HCT116 (cell line): Measurements from ENCODE around the gene DCK. TPM values are rescaled to one million over a fixed set of nuclear protein-coding genes. Genes with fewer than 3 reads are reported as not detected.

Experiments used
- ATAC-seq: fragments of 200-7000 bp; cut with Tn5 transposase; 2 replicates; pipeline ENCODE4 v1.9.1; 2020; ENCODE audit warnings: mild to moderate bottlenecking, moderate library complexity
- BruUV-seq: library from RNA; stranded (reverse); fragments of 400-500 nt; replicated peaks from 2 replicates; lab custom pipeline; 2021; lab: Mats Ljungman, UMichigan
- CTCF ChIA-PET: fragments of 300-600 bp; sonication (Branson Sonifier 250); formaldehyde crosslinking; loops from one replicate; lab custom pipeline; 2021; ENCODE audit warnings: antibody characterized with exemption; lab: Charles Lee
- POLR2A ChIA-PET: fragments of 300-600, 350-600 bp; sonication (Branson Sonifier 250); formaldehyde crosslinking; loops from one replicate; lab custom pipeline; 2021; ENCODE audit warnings: antibody characterized with exemption; lab: Charles Lee
- RAD21 ChIA-PET, 2 experiments: fragments of 300-600 bp; sonication (Branson Sonifier 250); formaldehyde crosslinking; loops; one replicate each; lab custom pipeline; 2023; ENCODE audit warnings: low total read pairs in 2 of 2; ENCODE audit not compliant: uncharacterized antibody in 2 of 2, unreplicated experiment in 2 of 2, low non-redundant PET in 1 of 2; lab: Charles Lee
- DNase-seq: peaks from one replicate; pipeline ENCODE4 v3.0.0-alpha.2; 2010; ENCODE audit warnings: low read depth, low spot score
- H2AFZ ChIP-seq: fragments of 200-600 bp; shearing (Covaris generic), sonication (generic); 2 replicates; pipeline ENCODE4 v1.6.1; 2017; ENCODE audit warnings: low read depth, mixed run types, mixed read lengths, antibody characterized with exemption, low read length; ENCODE audit not compliant: poor library complexity, severe bottlenecking
- H3K27ac ChIP-seq: 2 replicates; pipeline ENCODE4 v1.5.1; 2012; ENCODE audit warnings: low read depth, low read length
- H3K27me3 ChIP-seq: fragments of 200-600 bp; sonication (generic); 2 replicates; pipeline ENCODE4 v1.6.1; 2016; ENCODE audit warnings: mixed run types, low read length, mixed read lengths; ENCODE audit not compliant: insufficient read depth
- H3K36me3 ChIP-seq, 2 experiments: fragments of 200-500 bp in 1 of 2; fragments of 200-600 bp in 1 of 2; sonication (Bioruptor generic) in 1 of 2; sonication (generic) in 1 of 2; 2 replicates each; pipeline versions ENCODE4 v1.5.1 to v1.6.1; 2014 to 2016; ENCODE audit warnings: low read length in 2 of 2, inconsistent platforms in 1 of 2, mixed read lengths in 1 of 2, mixed run types in 1 of 2; ENCODE audit not compliant: insufficient read depth in 2 of 2, control insufficient read depth in 1 of 2
- H3K4me1 ChIP-seq, 2 experiments: fragments of 200-600 bp in 1 of 2; sonication (generic) in 1 of 2; 2 replicates each; pipeline versions ENCODE4 v1.5.1 to v1.6.1; 2012 to 2017; ENCODE audit warnings: low read length in 2 of 2, inconsistent platforms in 1 of 2, mild to moderate bottlenecking in 1 of 2, mixed read lengths in 1 of 2, mixed run types in 1 of 2, moderate library complexity in 1 of 2; ENCODE audit not compliant: insufficient read depth in 2 of 2, control insufficient read depth in 1 of 2
- H3K4me2 ChIP-seq: fragments of 200-600 bp; sonication (generic); 2 replicates; pipeline ENCODE4 v1.6.1; 2017; ENCODE audit warnings: mixed run types, low read length, mixed read lengths
- H3K4me3 ChIP-seq, 2 experiments: fragments of 200-600 bp in 1 of 2; sonication (generic) in 1 of 2; replicated peaks in 1 of 2; 2 replicates each; pipeline ENCODE4 v1.5.1; 2011 to 2016; ENCODE audit warnings: low read length in 2 of 2, control low read depth in 1 of 2, low read depth in 1 of 2, mild to moderate bottlenecking in 1 of 2, mixed read lengths in 1 of 2, mixed run types in 1 of 2
- H3K79me2 ChIP-seq: fragments of 200-600 bp; sonication (generic); 2 replicates; pipeline ENCODE4 v1.6.1; 2017; ENCODE audit warnings: mild to moderate bottlenecking, mixed run types, low read length, moderate library complexity, mixed read lengths; ENCODE audit not compliant: insufficient read depth
- H3K9ac ChIP-seq: fragments of 200-600 bp; sonication (generic); 2 replicates; pipeline ENCODE4 v1.6.1; 2016; ENCODE audit warnings: low read length, mixed read lengths
- H3K9me2 ChIP-seq: fragments of 200-600 bp; sonication (generic), shearing (Covaris generic); 2 replicates; pipeline ENCODE4 v1.6.1; 2017; ENCODE audit warnings: mixed run types, mild to moderate bottlenecking, moderate library complexity; ENCODE audit not compliant: insufficient read depth
- H3K9me3 ChIP-seq, 2 experiments: fragments of 200-500 bp in 1 of 2; fragments of 200-600 bp in 1 of 2; sonication (Bioruptor generic) in 1 of 2; sonication (generic) in 1 of 2; 2 replicates each; pipeline ENCODE4 v1.6.1; 2014 to 2017; ENCODE audit warnings: low read length in 2 of 2, mixed read lengths in 2 of 2, inconsistent platforms in 1 of 2, low read depth in 1 of 2, mild to moderate bottlenecking in 1 of 2, mixed run types in 1 of 2, moderate library complexity in 1 of 2; ENCODE audit not compliant: control insufficient read depth in 1 of 2, insufficient read depth in 1 of 2
- H4K20me1 ChIP-seq: fragments of 200-600 bp; sonication (generic), shearing (Covaris generic); 2 replicates; pipeline ENCODE4 v1.6.1; 2017; ENCODE audit warnings: mixed run types, mild to moderate bottlenecking, moderate library complexity; ENCODE audit not compliant: insufficient read depth
- CBX3 ChIP-seq: IDR thresholded peaks from 2 replicates; pipeline ENCODE4 v1.6.1; 2012; ENCODE audit warnings: low read depth
- CEBPB ChIP-seq: IDR thresholded peaks from 2 replicates; pipeline ENCODE4 v1.6.1; 2012; ENCODE audit warnings: low read depth
- EGR1 ChIP-seq: IDR thresholded peaks from 2 replicates; pipeline ENCODE4 v1.6.1; 2012; ENCODE audit warnings: low read depth
- ELF1 ChIP-seq: IDR thresholded peaks from 2 replicates; pipeline ENCODE4 v1.6.1; 2012; ENCODE audit warnings: low read depth, borderline replicate concordance
- EZH2 ChIP-seq: fragments of 200-600 bp; sonication (generic); IDR thresholded peaks from 2 replicates; pipeline ENCODE4 v1.6.1; 2017; ENCODE audit warnings: antibody characterized with exemption, mixed run types
- EZH2phosphoT487 ChIP-seq: fragments of 200-600 bp; IDR thresholded peaks from 2 replicates; pipeline ENCODE4 v1.6.1; 2018; ENCODE audit warnings: antibody characterized with exemption, borderline replicate concordance
- FOSL1 ChIP-seq: IDR thresholded peaks from 2 replicates; pipeline ENCODE4 v1.6.1; 2012; ENCODE audit warnings: low read depth
- JUND ChIP-seq: IDR thresholded peaks from 2 replicates; pipeline ENCODE4 v1.6.1; 2012
- MAX ChIP-seq: IDR thresholded peaks from 2 replicates; pipeline ENCODE4 v1.6.1; 2012
- POLR2A ChIP-seq: IDR thresholded peaks from 2 replicates; pipeline ENCODE4 v1.7.0; 2011; ENCODE audit warnings: borderline replicate concordance; ENCODE audit not compliant: insufficient read depth, insufficient read length; ENCODE audit errors: extremely low read depth
- POLR2AphosphoS5 ChIP-seq: IDR thresholded peaks from 2 replicates; pipeline ENCODE4 v1.6.1; 2011; ENCODE audit warnings: mild to moderate bottlenecking, low read depth, low read length, moderate library complexity
- RAD21 ChIP-seq: IDR thresholded peaks from 2 replicates; pipeline ENCODE4 v1.6.1; 2012; ENCODE audit warnings: low read depth, mild to moderate bottlenecking
- REST ChIP-seq: IDR thresholded peaks from 2 replicates; pipeline ENCODE4 v1.6.1; 2012; ENCODE audit warnings: low read depth
- SIN3A ChIP-seq: IDR thresholded peaks from 2 replicates; pipeline ENCODE4 v1.6.1; 2012; ENCODE audit warnings: low read depth
- SP1 ChIP-seq: IDR thresholded peaks from 2 replicates; pipeline ENCODE4 v1.6.1; 2012; ENCODE audit warnings: low read depth
- YY1 ChIP-seq: IDR thresholded peaks from 2 replicates; pipeline ENCODE4 v1.6.1; 2011; ENCODE audit warnings: low read length, low read depth, moderate library complexity, mild to moderate bottlenecking; ENCODE audit not compliant: insufficient replicate concordance; ENCODE audit errors: extremely low read depth
- ZNF274 ChIP-seq: fragments of 200-500 bp; sonication (Bioruptor generic); IDR thresholded peaks from 2 replicates; pipeline ENCODE4 v1.6.1; 2014; ENCODE audit warnings: mild to moderate bottlenecking, low read depth, low read length, inconsistent platforms
- intact Hi-C: fragments of 100-400 bp; cut with micrococcal nuclease; formaldehyde crosslinking; loops from 2 replicates; pipeline ENCODE4 v1.10.0; 2022
- total RNA-seq: library from RNA; stranded (reverse); gene quantifications from one replicate; pipeline ENCODE4 v1.2.1, GENCODE V29; 2021; ENCODE audit not compliant: unreplicated experiment
- TF ChIP-seq, protein P1 (sequence below): IDR thresholded peaks from 2 replicates; pipeline ENCODE4 v1.6.1; 2011; ENCODE audit warnings: mild to moderate bottlenecking, low read length, moderate library complexity; ENCODE audit not compliant: insufficient replicate concordance; ENCODE audit errors: extremely low read depth
- TF ChIP-seq, protein P2 (sequence below), 3 experiments: fragments of 200-600 bp in 1 of 3; sonication (generic) in 1 of 3; IDR thresholded peaks in 2 of 3; conservative IDR thresholded peaks in 1 of 3; 2 replicates each; pipeline ENCODE4 v1.5.1; 2012 to 2017; ENCODE audit warnings: low read depth in 2 of 3, low read length in 2 of 3, antibody characterized with exemption in 1 of 3, borderline replicate concordance in 1 of 3, control low read depth in 1 of 3, mild to moderate bottlenecking in 1 of 3, mixed read lengths in 1 of 3, mixed run types in 1 of 3, moderate library complexity in 1 of 3; ENCODE audit not compliant: insufficient read depth in 1 of 3

Gene DCK
- total RNA-seq, 1 experiment from 2014 or later: 23.0 TPM

GRCh38 chr4:70979445-70980008, 13.9 kb upstream of the DCK start:
- no peaks in the 10 kb centered on the region for H3K79me2 ChIP-seq
- H3K27me3 ChIP-seq: no peaks in the 10 kb centered on the region
- H2AFZ ChIP-seq: no peak overlapping the region
- ATAC-seq: no peak
- BruUV-seq: no TSS peak
- no peak for TF ChIP-seq ELF1
- no peak for TF ChIP-seq SP1
- no peak for TF ChIP-seq CBX3
- TF ChIP-seq FOSL1: no peak
- no peak for TF ChIP-seq POLR2A
- TF ChIP-seq CEBPB: no peak
- TF ChIP-seq ZNF274: no peak
- TF ChIP-seq MAX: no peak
- no peak for TF ChIP-seq EZH2
- no peak for TF ChIP-seq RAD21
- TF ChIP-seq EGR1: no peak
- no peak for TF ChIP-seq EZH2phosphoT487
- no peak for TF ChIP-seq POLR2AphosphoS5
- TF ChIP-seq, protein P1, sequence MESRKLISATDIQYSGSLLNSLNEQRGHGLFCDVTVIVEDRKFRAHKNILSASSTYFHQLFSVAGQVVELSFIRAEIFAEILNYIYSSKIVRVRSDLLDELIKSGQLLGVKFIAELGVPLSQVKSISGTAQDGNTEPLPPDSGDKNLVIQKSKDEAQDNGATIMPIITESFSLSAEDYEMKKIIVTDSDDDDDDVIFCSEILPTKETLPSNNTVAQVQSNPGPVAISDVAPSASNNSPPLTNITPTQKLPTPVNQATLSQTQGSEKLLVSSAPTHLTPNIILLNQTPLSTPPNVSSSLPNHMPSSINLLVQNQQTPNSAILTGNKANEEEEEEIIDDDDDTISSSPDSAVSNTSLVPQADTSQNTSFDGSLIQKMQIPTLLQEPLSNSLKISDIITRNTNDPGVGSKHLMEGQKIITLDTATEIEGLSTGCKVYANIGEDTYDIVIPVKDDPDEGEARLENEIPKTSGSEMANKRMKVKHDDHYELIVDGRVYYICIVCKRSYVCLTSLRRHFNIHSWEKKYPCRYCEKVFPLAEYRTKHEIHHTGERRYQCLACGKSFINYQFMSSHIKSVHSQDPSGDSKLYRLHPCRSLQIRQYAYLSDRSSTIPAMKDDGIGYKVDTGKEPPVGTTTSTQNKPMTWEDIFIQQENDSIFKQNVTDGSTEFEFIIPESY: no peak
- TF ChIP-seq YY1: no peak
- no peak for TF ChIP-seq SIN3A
- no peak for TF ChIP-seq JUND
- TF ChIP-seq REST: no peak
- TF ChIP-seq, protein P2, sequence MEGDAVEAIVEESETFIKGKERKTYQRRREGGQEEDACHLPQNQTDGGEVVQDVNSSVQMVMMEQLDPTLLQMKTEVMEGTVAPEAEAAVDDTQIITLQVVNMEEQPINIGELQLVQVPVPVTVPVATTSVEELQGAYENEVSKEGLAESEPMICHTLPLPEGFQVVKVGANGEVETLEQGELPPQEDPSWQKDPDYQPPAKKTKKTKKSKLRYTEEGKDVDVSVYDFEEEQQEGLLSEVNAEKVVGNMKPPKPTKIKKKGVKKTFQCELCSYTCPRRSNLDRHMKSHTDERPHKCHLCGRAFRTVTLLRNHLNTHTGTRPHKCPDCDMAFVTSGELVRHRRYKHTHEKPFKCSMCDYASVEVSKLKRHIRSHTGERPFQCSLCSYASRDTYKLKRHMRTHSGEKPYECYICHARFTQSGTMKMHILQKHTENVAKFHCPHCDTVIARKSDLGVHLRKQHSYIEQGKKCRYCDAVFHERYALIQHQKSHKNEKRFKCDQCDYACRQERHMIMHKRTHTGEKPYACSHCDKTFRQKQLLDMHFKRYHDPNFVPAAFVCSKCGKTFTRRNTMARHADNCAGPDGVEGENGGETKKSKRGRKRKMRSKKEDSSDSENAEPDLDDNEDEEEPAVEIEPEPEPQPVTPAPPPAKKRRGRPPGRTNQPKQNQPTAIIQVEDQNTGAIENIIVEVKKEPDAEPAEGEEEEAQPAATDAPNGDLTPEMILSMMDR (IDR thresholded peaks at IDR 0.05 in 2 of 3, conservative IDR thresholded peaks at IDR 0.05 in 1 of 3; ENCODE audit: borderline replicate concordance in 1 of 3, insufficient read depth in 1 of 3, low read depth in 2 of 3, low read length in 2 of 3): no peak
- H3K36me3 ChIP-seq: peaks cover 0 to 4% of the 10 kb centered on the region in 2 experiments; a peak in 1 of 4 replicates
- H3K4me3 ChIP-seq: no peak overlapping the region
- no peaks in the 10 kb centered on the region for H3K4me1 ChIP-seq
- no peak for DNase-seq
- no peak overlapping the region for H3K27ac ChIP-seq
- no peak overlapping the region for H3K4me2 ChIP-seq
- intact Hi-C loops: no loop called here
- no peaks in the 10 kb centered on the region for H4K20me1 ChIP-seq
- POLR2A ChIA-PET: no interaction called here
- H3K9me2 ChIP-seq: no peaks in the 10 kb centered on the region
- H3K9ac ChIP-seq: no peak overlapping the region
- RAD21 ChIA-PET: no interaction called here
- CTCF ChIA-PET: no interaction called here
- no peaks in the 10 kb centered on the region for H3K9me3 ChIP-seq
